K562 (cell line): ENCODE data around the gene CAMK2B. TPM values are rescaled to one million over a fixed set of nuclear protein-coding genes. Genes with fewer than 3 reads are reported as not detected.
A peak's percentile ranks its signal among the peaks of the same experiment; 100 is the strongest.

Experiments
- CBFB ChIP-seq: sonication (generic); formaldehyde crosslinking; IDR thresholded peaks from 2 replicates; pipeline ENCODE4 v1.4.0; 2020; ENCODE audit warnings: mild to moderate bottlenecking, missing genetic modification reagents
- CHD2 ChIP-seq: IDR thresholded peaks from 2 replicates; pipeline ENCODE4 v1.6.1; 2011; ENCODE audit warnings: low read depth, low read length
- FOXJ3 ChIP-seq: sonication (generic); formaldehyde crosslinking; IDR thresholded peaks from 2 replicates; pipeline ENCODE4 v1.4.0; 2020; ENCODE audit warnings: mild to moderate bottlenecking, missing genetic modification reagents
- FOXK2 ChIP-seq, 2 experiments: fragments of 450-650 bp; IDR thresholded peaks in 1 of 2; conservative IDR thresholded peaks in 1 of 2; 2 replicates each; pipeline ENCODE4 v1.6.1; 2016; ENCODE audit warnings: low read depth in 2 of 2, mild to moderate bottlenecking in 1 of 2
- GABPB1 ChIP-seq: sonication (generic); formaldehyde crosslinking; IDR thresholded peaks from 2 replicates; pipeline ENCODE4 v1.8.0; 2022; ENCODE audit warnings: mild to moderate bottlenecking, missing genetic modification reagents
- HDAC6 ChIP-seq: IDR thresholded peaks from 2 replicates; pipeline ENCODE4 v1.6.1; 2012; ENCODE audit warnings: low read depth, mild to moderate bottlenecking, control low read depth, inconsistent platforms, low read length, moderate library complexity
- HSF4 ChIP-seq: fragments of 250-450 bp; sonication (Bioruptor Pico); IDR thresholded peaks from 2 replicates; pipeline ENCODE4 v2.1.2; 2022; ENCODE audit warnings: mild to moderate bottlenecking, moderate library complexity, borderline replicate concordance
- KDM1A ChIP-seq, 2 experiments: fragments of 450-650 bp; IDR thresholded peaks; 2 replicates each; pipeline ENCODE4 v1.6.1; 2016; ENCODE audit warnings: mild to moderate bottlenecking in 2 of 2
- KLF10 ChIP-seq: fragments of 250-450 bp; sonication (Bioruptor Pico); IDR thresholded peaks from 2 replicates; pipeline ENCODE4 v1.6.1; 2021; ENCODE audit warnings: matching md5 sums
- MEIS2 ChIP-seq: fragments of 450-650 bp; IDR thresholded peaks from 2 replicates; pipeline ENCODE4 v1.6.1; 2014; ENCODE audit warnings: mild to moderate bottlenecking; ENCODE audit not compliant: partially characterized antibody
- NCOA4 ChIP-seq: fragments of 450-650 bp; IDR thresholded peaks from 2 replicates; pipeline ENCODE4 v1.6.1; 2018; ENCODE audit warnings: mild to moderate bottlenecking; ENCODE audit not compliant: partially characterized antibody
- PBX2 ChIP-seq, 2 experiments: IDR thresholded peaks in 1 of 2; conservative IDR thresholded peaks in 1 of 2; 2 replicates each; pipeline ENCODE4 v1.6.1; 2016; ENCODE audit warnings: low read depth in 2 of 2, mild to moderate bottlenecking in 1 of 2, missing compliant biosample characterization in 1 of 2, missing genetic modification characterization in 1 of 2, moderate library complexity in 1 of 2
- YBX1 ChIP-seq: fragments of 450-650 bp; IDR thresholded peaks from 2 replicates; pipeline ENCODE4 v1.7.1; 2016; ENCODE audit warnings: mild to moderate bottlenecking
- ZFP36 ChIP-seq: fragments of 150-350 bp; IDR thresholded peaks from 2 replicates; pipeline ENCODE4 v1.6.1; 2018; ENCODE audit warnings: low read length, low read depth; ENCODE audit not compliant: partially characterized antibody
- ZNF12 ChIP-seq: sonication (generic); formaldehyde crosslinking; IDR thresholded peaks from 2 replicates; pipeline ENCODE4 v1.4.0; 2020; ENCODE audit warnings: mild to moderate bottlenecking, missing genetic modification reagents
- ZNF133 ChIP-seq: fragments of 250-450 bp; sonication (Bioruptor Pico); IDR thresholded peaks from 2 replicates; pipeline ENCODE4 v1.4.0; 2020; ENCODE audit warnings: mild to moderate bottlenecking
- ZNF586 ChIP-seq: fragments of 450-650 bp; formaldehyde crosslinking; conservative IDR thresholded peaks from 2 replicates; pipeline ENCODE4 v1.4.0; 2020; ENCODE audit warnings: mild to moderate bottlenecking, moderate library complexity
- ZNF717 ChIP-seq: fragments of 250-450 bp; sonication (Bioruptor Pico); IDR thresholded peaks from 2 replicates; pipeline ENCODE4 v1.5.0; 2021
- polyA plus RNA-seq, 8 experiments: library from polyadenylated mRNA; depleted of rRNA in 4 of 8; stranded (reverse) in 5 of 8; unstranded in 3 of 8; fragments of >200 nt; fragmentation: Nextera tagmentation in 2 of 8; fragmentation: Illumina TruSeq in 1 of 8; extraction: Ambion mirVana in 2 of 8; extraction: Trizol in 1 of 8; gene quantifications; 2 replicates each; pipeline versions ENCODE4 v1.2.1 to v1.2.3, GENCODE V29; 2011 to 2014; ENCODE audit warnings: inconsistent platforms in 1 of 8, missing spikeins in 1 of 8
- total RNA-seq, 7 experiments: library from RNA; depleted of rRNA in 6 of 7; stranded (reverse); fragments of >200 nt in 6 of 7; fragmentation: Illumina TruSeq in 2 of 7; extraction: Trizol in 2 of 7; gene quantifications; 2 replicates each; pipeline versions ENCODE4 v1.2.1 to v1.2.3, GENCODE V29; 2011 to 2021; ENCODE audit warnings: low replicate concordance in 1 of 7
- TF ChIP-seq, protein P1 (sequence below): sonication (generic); formaldehyde crosslinking; IDR thresholded peaks from 2 replicates; pipeline ENCODE4 v1.8.0; 2022; ENCODE audit warnings: missing genetic modification reagents, mild to moderate bottlenecking, borderline replicate concordance
- TF ChIP-seq, protein P2 (sequence below): sonication (generic); formaldehyde crosslinking; IDR thresholded peaks from 2 replicates; pipeline ENCODE4 v1.8.0; 2023; ENCODE audit warnings: mild to moderate bottlenecking, missing genetic modification reagents

The CAMK2B gene
- total and polyA plus RNA-seq, 9 of the 15 experiments (the other 6 are each of a cell fraction or from before 2014, with no cell fraction given) = 0.04 to 0.09 (median 0.05) TPM; not detected in 4

DNA sequence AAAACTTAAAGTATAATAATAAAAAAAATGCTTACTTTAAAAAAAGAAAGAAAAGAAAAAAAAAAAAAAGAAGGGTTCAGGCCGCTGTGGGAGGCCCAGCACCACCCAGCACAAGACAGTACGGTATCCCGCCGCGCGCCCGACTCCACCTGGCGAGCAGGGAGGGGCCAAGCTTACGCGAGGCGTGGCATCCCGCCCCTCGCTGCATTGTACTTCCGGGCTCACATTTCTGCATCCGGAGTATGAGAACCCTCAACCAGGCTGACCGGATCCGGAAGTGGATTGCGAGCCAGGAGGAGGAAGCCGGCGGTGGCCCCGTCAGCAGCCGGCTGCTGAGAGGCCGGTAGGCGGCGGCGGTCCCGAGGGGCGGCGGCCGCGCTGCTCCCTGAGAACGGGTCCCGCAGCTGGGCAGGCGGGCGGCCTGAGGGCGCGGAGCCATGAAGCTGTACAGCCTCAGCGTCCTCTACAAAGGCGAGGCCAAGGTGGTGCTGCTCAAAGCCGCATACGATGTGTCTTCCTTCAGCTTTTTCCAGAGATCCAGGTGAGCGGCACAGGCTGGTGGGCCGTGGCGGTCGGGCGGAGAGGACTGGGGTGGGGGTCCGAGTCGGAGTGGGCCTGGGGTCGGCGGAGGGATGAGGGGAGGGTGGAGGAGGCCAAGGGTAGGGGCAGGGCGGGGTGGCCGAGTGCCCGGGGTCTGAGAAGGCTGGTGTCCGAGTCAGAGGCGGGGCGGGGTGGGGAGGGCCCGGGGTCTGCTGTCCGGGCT is 124.5 kb downstream of the CAMK2B start, which contains the start of gene YKT6 (continued):
- no peak for TF ChIP-seq PBX2 (CRISPR knock-in tag; IDR thresholded peaks at IDR 0.05; ENCODE audit: low read depth)
- TF ChIP-seq PBX2 (tag; conservative IDR thresholded peaks at IDR 0.05; ENCODE audit: low read depth) = no peak
- TF ChIP-seq HDAC6 = no peak
- TF ChIP-seq ZNF133 (CRISPR knock-in tag) = no peak
- TF ChIP-seq ZNF12 (CRISPR knock-in tag) = no peak
- no peak for TF ChIP-seq ZNF717 (CRISPR knock-in tag)
- no peak for TF ChIP-seq NCOA4
- peak; percentile 97 for TF ChIP-seq GABPB1 (CRISPR knock-in tag)
- TF ChIP-seq, protein P1, sequence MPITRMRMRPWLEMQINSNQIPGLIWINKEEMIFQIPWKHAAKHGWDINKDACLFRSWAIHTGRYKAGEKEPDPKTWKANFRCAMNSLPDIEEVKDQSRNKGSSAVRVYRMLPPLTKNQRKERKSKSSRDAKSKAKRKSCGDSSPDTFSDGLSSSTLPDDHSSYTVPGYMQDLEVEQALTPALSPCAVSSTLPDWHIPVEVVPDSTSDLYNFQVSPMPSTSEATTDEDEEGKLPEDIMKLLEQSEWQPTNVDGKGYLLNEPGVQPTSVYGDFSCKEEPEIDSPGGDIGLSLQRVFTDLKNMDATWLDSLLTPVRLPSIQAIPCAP = no peak
- TF ChIP-seq MEIS2 = no peak
- TF ChIP-seq HSF4 = no peak
- no peak for TF ChIP-seq FOXJ3 (CRISPR knock-in tag)
- TF ChIP-seq KLF10 (CRISPR knock-in tag) = no peak
- no peak for TF ChIP-seq CHD2
- TF ChIP-seq ZNF586 (CRISPR knock-in tag) = no peak
- TF ChIP-seq ZFP36 = no peak
- TF ChIP-seq, protein P2, sequence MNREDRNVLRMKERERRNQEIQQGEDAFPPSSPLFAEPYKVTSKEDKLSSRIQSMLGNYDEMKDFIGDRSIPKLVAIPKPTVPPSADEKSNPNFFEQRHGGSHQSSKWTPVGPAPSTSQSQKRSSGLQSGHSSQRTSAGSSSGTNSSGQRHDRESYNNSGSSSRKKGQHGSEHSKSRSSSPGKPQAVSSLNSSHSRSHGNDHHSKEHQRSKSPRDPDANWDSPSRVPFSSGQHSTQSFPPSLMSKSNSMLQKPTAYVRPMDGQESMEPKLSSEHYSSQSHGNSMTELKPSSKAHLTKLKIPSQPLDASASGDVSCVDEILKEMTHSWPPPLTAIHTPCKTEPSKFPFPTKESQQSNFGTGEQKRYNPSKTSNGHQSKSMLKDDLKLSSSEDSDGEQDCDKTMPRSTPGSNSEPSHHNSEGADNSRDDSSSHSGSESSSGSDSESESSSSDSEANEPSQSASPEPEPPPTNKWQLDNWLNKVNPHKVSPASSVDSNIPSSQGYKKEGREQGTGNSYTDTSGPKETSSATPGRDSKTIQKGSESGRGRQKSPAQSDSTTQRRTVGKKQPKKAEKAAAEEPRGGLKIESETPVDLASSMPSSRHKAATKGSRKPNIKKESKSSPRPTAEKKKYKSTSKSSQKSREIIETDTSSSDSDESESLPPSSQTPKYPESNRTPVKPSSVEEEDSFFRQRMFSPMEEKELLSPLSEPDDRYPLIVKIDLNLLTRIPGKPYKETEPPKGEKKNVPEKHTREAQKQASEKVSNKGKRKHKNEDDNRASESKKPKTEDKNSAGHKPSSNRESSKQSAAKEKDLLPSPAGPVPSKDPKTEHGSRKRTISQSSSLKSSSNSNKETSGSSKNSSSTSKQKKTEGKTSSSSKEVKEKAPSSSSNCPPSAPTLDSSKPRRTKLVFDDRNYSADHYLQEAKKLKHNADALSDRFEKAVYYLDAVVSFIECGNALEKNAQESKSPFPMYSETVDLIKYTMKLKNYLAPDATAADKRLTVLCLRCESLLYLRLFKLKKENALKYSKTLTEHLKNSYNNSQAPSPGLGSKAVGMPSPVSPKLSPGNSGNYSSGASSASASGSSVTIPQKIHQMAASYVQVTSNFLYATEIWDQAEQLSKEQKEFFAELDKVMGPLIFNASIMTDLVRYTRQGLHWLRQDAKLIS (CRISPR knock-in tag) = no peak
- TF ChIP-seq CBFB (CRISPR knock-in tag) = no peak
- peak; percentile 73 to 75 for TF ChIP-seq FOXK2 (conservative IDR thresholded peaks at IDR 0.05 in 1 of 2, IDR thresholded peaks at IDR 0.05 in 1 of 2; ENCODE audit: low read depth in 2 of 2)
- no peak for TF ChIP-seq KDM1A (IDR thresholded peaks at IDR 0.05)
- no peak for TF ChIP-seq YBX1
